HG02571 (cell line): ENCODE results near the gene NRXN3.

Source experiments
- ATAC-seq: cut with Tn5 transposase; IDR thresholded peaks from one replicate; pipeline ENCODE4 v1.9.1; 2021; ENCODE audit warnings: mild to moderate bottlenecking, moderate library complexity; ENCODE audit not compliant: unreplicated experiment

NRXN3 gene

GRCh38 chr14:79426103-79426755 lies 1256.1 kb downstream of the NRXN3 start:
- no peak for ATAC-seq

GRCh38 chr14:79432640-79433039 lies 1262.5 kb downstream of the NRXN3 start:
- ATAC-seq = no peak

- no peak for ATAC-seq
Observed at GRCh38 chr14:79436335-79436734, 1266.2 kb downstream of the NRXN3 start.

GRCh38 chr14:79437951-79438350 lies 1267.8 kb downstream of the NRXN3 start:
- ATAC-seq = no peak

- ATAC-seq = no peak
Observed at GRCh38 chr14:79438696-79439342, 1268.6 kb downstream of the NRXN3 start.

GRCh38 chr14:79442786-79443185 lies 1272.6 kb downstream of the NRXN3 start:
- no peak for ATAC-seq

GRCh38 chr14:79443602-79444001 lies 1273.4 kb downstream of the NRXN3 start:
- ATAC-seq = no peak

- no peak for ATAC-seq
Observed at GRCh38 chr14:79448960-79449359, 1278.8 kb downstream of the NRXN3 start.

GRCh38 chr14:79451601-79452000 lies 1281.4 kb downstream of the NRXN3 start:
- ATAC-seq = no peak

- no peak for ATAC-seq
Observed at GRCh38 chr14:79453276-79453675, 1283.1 kb downstream of the NRXN3 start.

GRCh38 chr14:79464468-79464867 lies 1294.3 kb downstream of the NRXN3 start:
- ATAC-seq = no peak

- ATAC-seq = no peak
Observed at GRCh38 chr14:79465651-79466050, 1295.5 kb downstream of the NRXN3 start.

GRCh38 chr14:79466938-79467527 lies 1296.9 kb downstream of the NRXN3 start:
- no peak for ATAC-seq

- no peak for ATAC-seq
Observed at GRCh38 chr14:79467835-79468234, 1297.7 kb downstream of the NRXN3 start.

- no peak for ATAC-seq
Observed at GRCh38 chr14:79468486-79468885, 1298.3 kb downstream of the NRXN3 start.

GRCh38 chr14:79473651-79474050 lies 1303.5 kb downstream of the NRXN3 start:
- no peak for ATAC-seq

GRCh38 chr14:79475887-79476532 lies 1305.8 kb downstream of the NRXN3 start:
- no peak for ATAC-seq

- no peak for ATAC-seq
Observed at GRCh38 chr14:79476552-79476951, 1306.4 kb downstream of the NRXN3 start.

- ATAC-seq = no peak
Observed at GRCh38 chr14:79480212-79480611, 1310.0 kb downstream of the NRXN3 start.

- no peak for ATAC-seq
Observed at GRCh38 chr14:79482825-79483224, 1312.7 kb downstream of the NRXN3 start.

GRCh38 chr14:79483477-79484388 lies 1313.6 kb downstream of the NRXN3 start:
- ATAC-seq = no peak
